GM23338 (cell line): Measurements from ENCODE around the gene SUSD3. TPM values are rescaled to one million over a fixed set of nuclear protein-coding genes. Genes with fewer than 3 reads are reported as not detected.

ENCODE experiments used
- ATAC-seq: fragments of 200-7000 bp; cut with Tn5 transposase; 3 replicates; pipeline ENCODE4 v1.9.1; 2020
- DNase-seq: peaks from one replicate; pipeline ENCODE4 v3.0.0-alpha.2; 2015; ENCODE audit warnings: low spot score
- H2AFZ ChIP-seq: fragments of 200-600 bp; sonication (generic); 2 replicates; pipeline ENCODE4 v1.8.0; 2016; ENCODE audit warnings: antibody characterized with exemption, mild to moderate bottlenecking, moderate library complexity
- H3F3A ChIP-seq: fragments of 200-600 bp; sonication (generic); replicated peaks from 2 replicates; pipeline ENCODE4 v1.8.0; 2017; ENCODE audit warnings: antibody characterized with exemption, mixed run types, low read depth
- H3K27ac ChIP-seq: fragments of 200-600 bp; sonication (generic); 2 replicates; pipeline ENCODE4 v1.6.1; 2016; ENCODE audit warnings: low read depth
- H3K27me3 ChIP-seq: fragments of 200-600 bp; sonication (generic); 2 replicates; pipeline ENCODE4 v1.8.0; 2016; ENCODE audit warnings: mild to moderate bottlenecking, mixed run types, moderate library complexity; ENCODE audit not compliant: insufficient read depth
- H3K36me3 ChIP-seq: fragments of 200-600 bp; sonication (generic); 2 replicates; pipeline ENCODE4 v1.8.0; 2016; ENCODE audit warnings: mild to moderate bottlenecking; ENCODE audit not compliant: insufficient read depth
- H3K4me1 ChIP-seq: fragments of 200-600 bp; sonication (generic); 2 replicates; pipeline ENCODE4 v1.8.0; 2016; ENCODE audit warnings: mild to moderate bottlenecking, moderate library complexity; ENCODE audit not compliant: insufficient read depth
- H3K4me2 ChIP-seq: fragments of 200-600 bp; sonication (generic); 2 replicates; pipeline ENCODE4 v1.7.1; 2017; ENCODE audit warnings: mixed run types
- H3K4me3 ChIP-seq: fragments of 200-600 bp; sonication (generic); 2 replicates; pipeline ENCODE4 v1.6.1; 2016; ENCODE audit warnings: mixed run types
- H3K79me2 ChIP-seq: fragments of 200-600 bp; sonication (generic); replicated peaks from 2 replicates; pipeline ENCODE4 v1.8.0; 2017; ENCODE audit warnings: mild to moderate bottlenecking; ENCODE audit not compliant: insufficient read depth
- H3K9me2 ChIP-seq: fragments of 200-600 bp; sonication (generic); 2 replicates; pipeline ENCODE4 v1.8.0; 2017; ENCODE audit not compliant: insufficient read depth
- H4K20me1 ChIP-seq: fragments of 200-600 bp; sonication (generic); replicated peaks from 2 replicates; pipeline ENCODE4 v1.8.0; 2017; ENCODE audit warnings: mild to moderate bottlenecking; ENCODE audit not compliant: insufficient read depth
- H3K27ac Mint-ChIP-seq: 2 replicates; pipeline ENCODE4 v1.8.0; 2020; ENCODE audit warnings: inconsistent platforms, mild to moderate bottlenecking, moderate library complexity, mixed read lengths
- H3K27me3 Mint-ChIP-seq: 3 replicates; pipeline ENCODE4 v1.8.0; 2022; ENCODE audit warnings: low read depth, mild to moderate bottlenecking, moderate library complexity, mixed read lengths, inconsistent platforms; ENCODE audit not compliant: insufficient read depth, poor library complexity
- H3K36me3 Mint-ChIP-seq: 3 replicates; pipeline ENCODE4 v1.8.0; 2021; ENCODE audit warnings: low read depth, mild to moderate bottlenecking, inconsistent platforms, moderate library complexity, mixed read lengths
- H3K4me1 Mint-ChIP-seq: 3 replicates; pipeline ENCODE4 v1.8.0; 2020; ENCODE audit warnings: mild to moderate bottlenecking, inconsistent platforms, mixed read lengths
- H3K4me3 Mint-ChIP-seq: 3 replicates; pipeline ENCODE4 v1.8.0; 2021; ENCODE audit warnings: moderate library complexity, mild to moderate bottlenecking, inconsistent platforms, mixed read lengths
- H3K9me3 Mint-ChIP-seq: 3 replicates; pipeline ENCODE4 v1.8.0; 2020; ENCODE audit warnings: moderate library complexity, mild to moderate bottlenecking, inconsistent platforms, mixed read lengths
- ETS1 ChIP-seq: IDR thresholded peaks from 2 replicates; pipeline ENCODE4 v1.6.1; 2016; ENCODE audit warnings: antibody characterized with exemption
- EZH2phosphoT487 ChIP-seq: fragments of 200-600 bp; sonication (generic); IDR thresholded peaks from one replicate; pipeline ENCODE4 v1.8.1; 2018; ENCODE audit warnings: antibody characterized with exemption; ENCODE audit not compliant: unreplicated experiment
- JUNB ChIP-seq: IDR thresholded peaks from one replicate; pipeline ENCODE4 v1.6.1; 2016; ENCODE audit warnings: antibody characterized with exemption; ENCODE audit not compliant: unreplicated experiment
- POLR2AphosphoS5 ChIP-seq: IDR thresholded peaks from 2 replicates; pipeline ENCODE4 v1.6.1; 2016; ENCODE audit warnings: antibody characterized with exemption, low read depth
- REST ChIP-seq: IDR thresholded peaks from one replicate; pipeline ENCODE4 v1.6.1; 2018; ENCODE audit warnings: antibody characterized with exemption; ENCODE audit not compliant: unreplicated experiment
- STAT1 ChIP-seq: IDR thresholded peaks from one replicate; pipeline ENCODE4 v1.6.1; 2016; ENCODE audit warnings: antibody characterized with exemption; ENCODE audit not compliant: unreplicated experiment
- polyA plus RNA-seq: library from polyadenylated mRNA; unstranded; fragments of >200 nt; fragmentation: Nextera tagmentation; extraction: Ambion mirVana; gene quantifications from 2 replicates; pipeline ENCODE4 v1.2.1, GENCODE V29; 2016
- total RNA-seq: library from RNA; depleted of rRNA; stranded (reverse); fragments of >200 nt; shearing (Covaris generic); gene quantifications from 2 replicates; pipeline ENCODE4 v1.2.3, GENCODE V29; 2014
- TF ChIP-seq, protein P1 (sequence below): fragments of 250-450 bp; sonication (Bioruptor Pico); IDR thresholded peaks from 2 replicates; pipeline ENCODE4 v1.5.0; 2020; ENCODE audit warnings: mild to moderate bottlenecking, moderate library complexity

The SUSD3 gene
- total and polyA plus RNA-seq, 2 experiments from 2014 or later, result 6.9 to 20.1 TPM

DNA sequence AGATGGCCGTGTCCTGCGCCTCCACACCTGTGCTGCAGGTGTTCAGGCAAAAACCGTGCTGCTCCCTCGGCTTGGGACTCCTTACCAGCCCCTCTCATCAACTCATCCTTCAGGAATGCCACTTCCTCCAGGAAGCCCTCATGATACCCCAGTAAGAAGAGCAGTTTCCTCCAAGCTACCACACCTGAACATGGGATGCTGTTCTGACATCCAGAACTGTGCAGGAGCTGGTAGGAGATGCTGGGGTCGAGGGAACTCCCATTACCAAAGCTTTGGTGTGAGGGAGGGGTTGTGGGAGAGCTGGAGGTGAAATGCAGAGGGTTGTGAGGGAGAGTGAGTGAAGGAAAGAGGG lies 56.5 kb downstream of the SUSD3 start (continued):
- TF ChIP-seq REST, result no peak
- TF ChIP-seq STAT1, result no peak
- no peak for TF ChIP-seq JUNB

GRCh38 chr9:93115486-93116071 lies 57.1 kb downstream of the SUSD3 start:
- no peak overlapping the region for H3K4me3 ChIP-seq
- no peaks in the 10 kb centered on the region for H3K9me3 Mint-ChIP-seq
- peak; percentile 21 for DNase-seq

More at GRCh38 chr9:93115486-93116071, 57.1 kb downstream of the SUSD3 start:
- Histone ChIP-seq H2AFZ (no peak overlapping the region), H3F3A (no peaks in the 10 kb centered on the region), H3K4me1 (peaks cover 10% of the 10 kb centered on the region), H4K20me1 (no peaks in the 10 kb centered on the region), H3K36me3 (no peaks in the 10 kb centered on the region), H3K27ac (no peak overlapping the region), H3K79me2 (no peaks in the 10 kb centered on the region), H3K9me2 (no peaks in the 10 kb centered on the region), H3K27me3 (no peaks in the 10 kb centered on the region), H3K4me2 (no peak overlapping the region)
- no peaks in the 10 kb centered on the region; the same call in 2 of the 3 replicates for H3K36me3 Mint-ChIP-seq
- no peak overlapping the region for H3K27ac Mint-ChIP-seq
- peaks cover 13% of the 10 kb centered on the region for H3K4me1 Mint-ChIP-seq
- H3K4me3 Mint-ChIP-seq, result no peak overlapping the region
- TF ChIP-seq EZH2phosphoT487 (no peak), POLR2AphosphoS5 (no peak), ETS1 (no peak)
- TF ChIP-seq, protein P1, sequence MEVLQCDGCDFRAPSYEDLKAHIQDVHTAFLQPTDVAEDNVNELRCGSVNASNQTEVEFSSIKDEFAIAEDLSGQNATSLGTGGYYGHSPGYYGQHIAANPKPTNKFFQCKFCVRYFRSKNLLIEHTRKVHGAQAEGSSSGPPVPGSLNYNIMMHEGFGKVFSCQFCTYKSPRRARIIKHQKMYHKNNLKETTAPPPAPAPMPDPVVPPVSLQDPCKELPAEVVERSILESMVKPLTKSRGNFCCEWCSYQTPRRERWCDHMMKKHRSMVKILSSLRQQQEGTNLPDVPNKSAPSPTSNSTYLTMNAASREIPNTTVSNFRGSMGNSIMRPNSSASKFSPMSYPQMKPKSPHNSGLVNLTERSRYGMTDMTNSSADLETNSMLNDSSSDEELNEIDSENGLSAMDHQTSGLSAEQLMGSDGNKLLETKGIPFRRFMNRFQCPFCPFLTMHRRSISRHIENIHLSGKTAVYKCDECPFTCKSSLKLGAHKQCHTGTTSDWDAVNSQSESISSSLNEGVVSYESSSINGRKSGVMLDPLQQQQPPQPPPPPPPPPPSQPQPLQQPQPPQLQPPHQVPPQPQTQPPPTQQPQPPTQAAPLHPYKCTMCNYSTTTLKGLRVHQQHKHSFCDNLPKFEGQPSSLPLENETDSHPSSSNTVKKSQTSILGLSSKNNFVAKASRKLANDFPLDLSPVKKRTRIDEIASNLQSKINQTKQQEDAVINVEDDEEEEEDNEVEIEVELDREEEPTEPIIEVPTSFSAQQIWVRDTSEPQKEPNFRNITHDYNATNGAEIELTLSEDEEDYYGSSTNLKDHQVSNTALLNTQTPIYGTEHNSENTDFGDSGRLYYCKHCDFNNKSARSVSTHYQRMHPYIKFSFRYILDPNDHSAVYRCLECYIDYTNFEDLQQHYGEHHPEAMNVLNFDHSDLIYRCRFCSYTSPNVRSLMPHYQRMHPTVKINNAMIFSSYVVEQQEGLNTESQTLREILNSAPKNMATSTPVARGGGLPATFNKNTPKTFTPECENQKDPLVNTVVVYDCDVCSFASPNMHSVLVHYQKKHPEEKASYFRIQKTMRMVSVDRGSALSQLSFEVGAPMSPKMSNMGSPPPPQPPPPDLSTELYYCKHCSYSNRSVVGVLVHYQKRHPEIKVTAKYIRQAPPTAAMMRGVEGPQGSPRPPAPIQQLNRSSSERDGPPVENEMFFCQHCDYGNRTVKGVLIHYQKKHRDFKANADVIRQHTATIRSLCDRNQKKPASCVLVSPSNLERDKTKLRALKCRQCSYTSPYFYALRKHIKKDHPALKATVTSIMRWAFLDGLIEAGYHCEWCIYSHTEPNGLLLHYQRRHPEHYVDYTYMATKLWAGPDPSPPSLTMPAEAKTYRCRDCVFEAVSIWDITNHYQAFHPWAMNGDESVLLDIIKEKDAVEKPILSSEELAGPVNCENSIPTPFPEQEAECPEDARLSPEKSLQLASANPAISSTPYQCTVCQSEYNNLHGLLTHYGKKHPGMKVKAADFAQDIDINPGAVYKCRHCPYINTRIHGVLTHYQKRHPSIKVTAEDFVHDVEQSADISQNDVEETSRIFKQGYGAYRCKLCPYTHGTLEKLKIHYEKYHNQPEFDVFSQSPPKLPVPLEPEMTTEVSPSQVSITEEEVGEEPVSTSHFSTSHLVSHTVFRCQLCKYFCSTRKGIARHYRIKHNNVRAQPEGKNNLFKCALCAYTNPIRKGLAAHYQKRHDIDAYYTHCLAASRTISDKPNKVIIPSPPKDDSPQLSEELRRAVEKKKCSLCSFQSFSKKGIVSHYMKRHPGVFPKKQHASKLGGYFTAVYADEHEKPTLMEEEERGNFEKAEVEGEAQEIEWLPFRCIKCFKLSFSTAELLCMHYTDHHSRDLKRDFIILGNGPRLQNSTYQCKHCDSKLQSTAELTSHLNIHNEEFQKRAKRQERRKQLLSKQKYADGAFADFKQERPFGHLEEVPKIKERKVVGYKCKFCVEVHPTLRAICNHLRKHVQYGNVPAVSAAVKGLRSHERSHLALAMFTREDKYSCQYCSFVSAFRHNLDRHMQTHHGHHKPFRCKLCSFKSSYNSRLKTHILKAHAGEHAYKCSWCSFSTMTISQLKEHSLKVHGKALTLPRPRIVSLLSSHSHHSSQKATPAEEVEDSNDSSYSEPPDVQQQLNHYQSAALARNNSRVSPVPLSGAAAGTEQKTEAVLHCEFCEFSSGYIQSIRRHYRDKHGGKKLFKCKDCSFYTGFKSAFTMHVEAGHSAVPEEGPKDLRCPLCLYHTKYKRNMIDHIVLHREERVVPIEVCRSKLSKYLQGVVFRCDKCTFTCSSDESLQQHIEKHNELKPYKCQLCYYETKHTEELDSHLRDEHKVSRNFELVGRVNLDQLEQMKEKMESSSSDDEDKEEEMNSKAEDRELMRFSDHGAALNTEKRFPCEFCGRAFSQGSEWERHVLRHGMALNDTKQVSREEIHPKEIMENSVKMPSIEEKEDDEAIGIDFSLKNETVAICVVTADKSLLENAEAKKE (CRISPR knock-in tag), result no peak
- no peak for ATAC-seq
- peaks cover 4% of the 10 kb centered on the region for H3K27me3 Mint-ChIP-seq
